ENCODE measurements around the gene SYPL2. TPM values are rescaled to one million over a fixed set of nuclear protein-coding genes. Genes with fewer than 3 reads are reported as not detected.
"Not testable (repeated sequence)": the region's sequence is repeated elsewhere in the genome, so short reads cannot be mapped to it uniquely, and the experiment has no call there.

SYPL2 gene
- total RNA-seq, 1 donor from 2014 or later, result 38.6 TPM

GRCh38 chr1:109441069-109441468, 25.3 kb upstream of the SYPL2 start:
- Histone ChIP-seq H3K4me1 (ENCODE audit: control insufficient read depth in 3 of 3, insufficient read depth in 3 of 3, low read length in 3 of 3) (peaks cover 0 to 6% (median 0%) of the 10 kb centered on the region in 3 donors), H3K4me3 (ENCODE audit: low read length in 3 of 3) (no peak overlapping the region), H3K27ac (ENCODE audit: low read depth, low read length) (no peak overlapping the region), H3K9me3 (ENCODE audit: control insufficient read depth in 3 of 3, low read length in 3 of 3) (no peaks in the 10 kb centered on the region), H3K9ac (ENCODE audit: low read depth in 1 of 3, low read length in 3 of 3) (no peak overlapping the region), H3K36me3 (ENCODE audit: control insufficient read depth in 3 of 3, insufficient read depth in 3 of 3, low read length in 3 of 3) (no peaks in the 10 kb centered on the region), H3K27me3 (ENCODE audit: control insufficient read depth in 3 of 3, insufficient read depth in 3 of 3, low read length in 3 of 3) (peaks cover 3 to 5% (median 3%) of the 10 kb centered on the region in 3 donors)

- Histone ChIP-seq H3K9me3 (ENCODE audit: control insufficient read depth in 3 of 3, low read length in 3 of 3) (no peaks in the 10 kb centered on the region), H3K9ac (ENCODE audit: low read depth in 1 of 3, low read length in 3 of 3) (no peak overlapping the region), H3K27me3 (ENCODE audit: control insufficient read depth in 3 of 3, insufficient read depth in 3 of 3, low read length in 3 of 3) (peaks cover 3 to 5% (median 3%) of the 10 kb centered on the region in 3 donors), H3K36me3 (ENCODE audit: control insufficient read depth in 3 of 3, insufficient read depth in 3 of 3, low read length in 3 of 3) (no peaks in the 10 kb centered on the region), H3K4me3 (ENCODE audit: low read length in 3 of 3) (no peak overlapping the region), H3K27ac (ENCODE audit: low read depth, low read length) (no peak overlapping the region), H3K4me1 (ENCODE audit: control insufficient read depth in 3 of 3, insufficient read depth in 3 of 3, low read length in 3 of 3) (peaks cover 0 to 3% (median 0%) of the 10 kb centered on the region in 3 donors)
These were observed 22.9 kb upstream of the SYPL2 start for GRCh38 chr1:109443476-109443875.

- Histone ChIP-seq H3K4me3 (ENCODE audit: low read length in 3 of 3) (no peak overlapping the region), H3K9me3 (ENCODE audit: control insufficient read depth in 3 of 3, low read length in 3 of 3) (no peaks in the 10 kb centered on the region), H3K4me1 (ENCODE audit: control insufficient read depth in 3 of 3, insufficient read depth in 3 of 3, low read length in 3 of 3) (no peaks in the 10 kb centered on the region), H3K9ac (ENCODE audit: low read depth in 1 of 3, low read length in 3 of 3) (no peak overlapping the region), H3K36me3 (ENCODE audit: control insufficient read depth in 3 of 3, insufficient read depth in 3 of 3, low read length in 3 of 3) (no peaks in the 10 kb centered on the region), H3K27ac (ENCODE audit: low read depth, low read length) (no peak overlapping the region), H3K27me3 (ENCODE audit: control insufficient read depth in 3 of 3, insufficient read depth in 3 of 3, low read length in 3 of 3) (peaks cover 3 to 5% (median 3%) of the 10 kb centered on the region in 3 donors)
These were observed 22.0 kb upstream of the SYPL2 start for GRCh38 chr1:109444346-109444745.

GRCh38 chr1:109445949-109446695, 20.2 kb upstream of the SYPL2 start:
- H3K9me3 ChIP-seq (ENCODE audit: control insufficient read depth in 3 of 3, low read length in 3 of 3); H3K4me1 ChIP-seq (ENCODE audit: control insufficient read depth in 3 of 3, insufficient read depth in 3 of 3, low read length in 3 of 3); H3K36me3 ChIP-seq (ENCODE audit: control insufficient read depth in 3 of 3, insufficient read depth in 3 of 3, low read length in 3 of 3); H3K4me3 ChIP-seq (ENCODE audit: low read length in 3 of 3); H3K27ac ChIP-seq (ENCODE audit: low read depth, low read length); H3K27me3 ChIP-seq (ENCODE audit: control insufficient read depth in 3 of 3, insufficient read depth in 3 of 3, low read length in 3 of 3); H3K9ac ChIP-seq (ENCODE audit: low read depth in 1 of 3, low read length in 3 of 3): not testable (repeated sequence)

GRCh38 chr1:109447524-109447923, 18.8 kb upstream of the SYPL2 start:
- Histone ChIP-seq H3K9ac (ENCODE audit: low read depth in 1 of 3, low read length in 3 of 3) (no peak overlapping the region), H3K27me3 (ENCODE audit: control insufficient read depth in 3 of 3, insufficient read depth in 3 of 3, low read length in 3 of 3) (peaks cover 3 to 5% (median 3%) of the 10 kb centered on the region in 3 donors), H3K27ac (ENCODE audit: low read depth, low read length) (no peak overlapping the region), H3K9me3 (ENCODE audit: control insufficient read depth in 3 of 3, low read length in 3 of 3) (no peaks in the 10 kb centered on the region), H3K4me3 (ENCODE audit: low read length in 3 of 3) (no peak overlapping the region), H3K4me1 (ENCODE audit: control insufficient read depth in 3 of 3, insufficient read depth in 3 of 3, low read length in 3 of 3) (no peaks in the 10 kb centered on the region), H3K36me3 (ENCODE audit: control insufficient read depth in 3 of 3, insufficient read depth in 3 of 3, low read length in 3 of 3) (no peaks in the 10 kb centered on the region)

GRCh38 chr1:109454497-109455133, 11.7 kb upstream of the SYPL2 start:
- H3K4me3 ChIP-seq (ENCODE audit: low read length in 3 of 3), result no peak overlapping the region
- H3K9ac ChIP-seq (ENCODE audit: low read depth in 1 of 3, low read length in 3 of 3), result no peak overlapping the region

GRCh38 chr1:109457819-109458218, 8.5 kb upstream of the SYPL2 start:
- H3K27ac ChIP-seq (ENCODE audit: low read depth, low read length), result no peak overlapping the region
- peaks cover 0 to 1% (median 0%) of the 10 kb centered on the region in 3 donors for H3K9me3 ChIP-seq (ENCODE audit: control insufficient read depth in 3 of 3, low read length in 3 of 3)
- no peaks in the 10 kb centered on the region for H3K4me1 ChIP-seq (ENCODE audit: control insufficient read depth in 3 of 3, insufficient read depth in 3 of 3, low read length in 3 of 3)
- H3K27me3 ChIP-seq (ENCODE audit: control insufficient read depth in 3 of 3, insufficient read depth in 3 of 3, low read length in 3 of 3), result no peaks in the 10 kb centered on the region
- no peak overlapping the region for H3K4me3 ChIP-seq (ENCODE audit: low read length in 3 of 3)
- H3K9ac ChIP-seq (ENCODE audit: low read depth in 1 of 3, low read length in 3 of 3), result no peak overlapping the region
- H3K36me3 ChIP-seq (ENCODE audit: control insufficient read depth in 3 of 3, insufficient read depth in 3 of 3, low read length in 3 of 3), result no peaks in the 10 kb centered on the region

More at GRCh38 chr1:109454497-109455133, 11.7 kb upstream of the SYPL2 start:
- Histone ChIP-seq H3K27ac (ENCODE audit: low read depth, low read length) (no peak overlapping the region), H3K36me3 (ENCODE audit: control insufficient read depth in 3 of 3, insufficient read depth in 3 of 3, low read length in 3 of 3) (no peaks in the 10 kb centered on the region), H3K27me3 (ENCODE audit: control insufficient read depth in 3 of 3, insufficient read depth in 3 of 3, low read length in 3 of 3) (no peaks in the 10 kb centered on the region), H3K9me3 (ENCODE audit: control insufficient read depth in 3 of 3, low read length in 3 of 3) (peaks cover 0 to 1% (median 0%) of the 10 kb centered on the region in 3 donors), H3K4me1 (ENCODE audit: control insufficient read depth in 3 of 3, insufficient read depth in 3 of 3, low read length in 3 of 3) (no peaks in the 10 kb centered on the region)

- peak overlapping the region; percentile 75 to 84 (median 82) for H3K4me3 ChIP-seq (ENCODE audit: low read length in 3 of 3)
- peak overlapping the region; percentile 98 for H3K27ac ChIP-seq (ENCODE audit: low read depth, low read length)
- no peaks in the 10 kb centered on the region for H3K9me3 ChIP-seq (ENCODE audit: control insufficient read depth in 3 of 3, low read length in 3 of 3)
- peaks cover 0 to 4% (median 0%) of the 10 kb centered on the region in 3 donors for H3K27me3 ChIP-seq (ENCODE audit: control insufficient read depth in 3 of 3, insufficient read depth in 3 of 3, low read length in 3 of 3)
- peak overlapping the region; percentile 92 to 97 (median 94) for H3K9ac ChIP-seq (ENCODE audit: low read depth in 1 of 3, low read length in 3 of 3)
- H3K4me1 ChIP-seq (ENCODE audit: control insufficient read depth in 3 of 3, insufficient read depth in 3 of 3, low read length in 3 of 3), result peaks cover 28 to 33% (median 29%) of the 10 kb centered on the region in 3 donors
- peaks cover 0 to 3% (median 0%) of the 10 kb centered on the region in 3 donors for H3K36me3 ChIP-seq (ENCODE audit: control insufficient read depth in 3 of 3, insufficient read depth in 3 of 3, low read length in 3 of 3)
These were observed 258 bp upstream of the SYPL2 start for GRCh38 chr1:109466125-109466451.

- peaks cover 0 to 3% (median 0%) of the 10 kb centered on the region in 3 donors for H3K36me3 ChIP-seq (ENCODE audit: control insufficient read depth in 3 of 3, insufficient read depth in 3 of 3, low read length in 3 of 3)
- H3K4me3 ChIP-seq (ENCODE audit: low read length in 3 of 3), result peak overlapping the region; percentile 84 to 87 (median 85)
- H3K27ac ChIP-seq (ENCODE audit: low read depth, low read length), result peak overlapping the region; percentile 80
- peak overlapping the region; percentile 71 to 87 (median 85) for H3K9ac ChIP-seq (ENCODE audit: low read depth in 1 of 3, low read length in 3 of 3)
- H3K27me3 ChIP-seq (ENCODE audit: control insufficient read depth in 3 of 3, insufficient read depth in 3 of 3, low read length in 3 of 3), result peaks cover 0 to 4% (median 0%) of the 10 kb centered on the region in 3 donors
- no peaks in the 10 kb centered on the region for H3K9me3 ChIP-seq (ENCODE audit: control insufficient read depth in 3 of 3, low read length in 3 of 3)
- peaks cover 33 to 45% (median 41%) of the 10 kb centered on the region in 3 donors for H3K4me1 ChIP-seq (ENCODE audit: control insufficient read depth in 3 of 3, insufficient read depth in 3 of 3, low read length in 3 of 3)
These were observed 993 bp downstream of the SYPL2 start for GRCh38 chr1:109467301-109467777.

GRCh38 chr1:109468061-109468460, 1.7 kb downstream of the SYPL2 start:
- Histone ChIP-seq H3K27ac (ENCODE audit: low read depth, low read length) (peak overlapping the region; percentile 80), H3K4me1 (ENCODE audit: control insufficient read depth in 3 of 3, insufficient read depth in 3 of 3, low read length in 3 of 3) (peaks cover 39 to 51% (median 48%) of the 10 kb centered on the region in 3 donors)

More at GRCh38 chr1:109468061-109468460, 1.7 kb downstream of the SYPL2 start:
- Histone ChIP-seq H3K9ac (ENCODE audit: low read depth in 1 of 3, low read length in 3 of 3) (peak overlapping the region; percentile 71 to 87 (median 85)), H3K27me3 (ENCODE audit: control insufficient read depth in 3 of 3, insufficient read depth in 3 of 3, low read length in 3 of 3) (peaks cover 0 to 4% (median 0%) of the 10 kb centered on the region in 3 donors), H3K9me3 (ENCODE audit: control insufficient read depth in 3 of 3, low read length in 3 of 3) (no peaks in the 10 kb centered on the region), H3K36me3 (ENCODE audit: control insufficient read depth in 3 of 3, insufficient read depth in 3 of 3, low read length in 3 of 3) (peaks cover 0 to 3% (median 0%) of the 10 kb centered on the region in 3 donors), H3K4me3 (ENCODE audit: low read length in 3 of 3) (peak overlapping the region; percentile 84 to 87 (median 85))

Measured in skeletal muscle tissue (tissue), 4 donors.